Parathyroid adenoma (tissue), 2 donors: ENCODE results near the gene RAPGEF4.

Experiments
- H2AFZ ChIP-seq: fragments of 300-600 bp; sonication (generic); one replicate; pipeline ENCODE4 v1.7.0; 2017; ENCODE audit warnings: antibody characterized with exemption, mild to moderate bottlenecking
- H3K27ac ChIP-seq: fragments of 300-600 bp; sonication (generic); one replicate; pipeline ENCODE4 v1.7.0; 2017
- H3K27me3 ChIP-seq: fragments of 300-600 bp; sonication (generic); one replicate; pipeline ENCODE4 v1.7.0; 2017; ENCODE audit warnings: low read length; ENCODE audit not compliant: control insufficient read depth, insufficient read depth
- H3K36me3 ChIP-seq: fragments of 300-600 bp; sonication (generic); one replicate; pipeline ENCODE4 v1.7.0; 2017; ENCODE audit warnings: low read length; ENCODE audit not compliant: control insufficient read depth, insufficient read depth
- H3K4me1 ChIP-seq: fragments of 300-600 bp; sonication (generic); one replicate; pipeline ENCODE4 v1.7.0; 2017; ENCODE audit warnings: control low read depth
- H3K4me2 ChIP-seq: fragments of 300-600 bp; sonication (generic); one replicate; pipeline ENCODE4 v1.7.0; 2017; ENCODE audit warnings: low read length
- H3K4me3 ChIP-seq: fragments of 300-600 bp; sonication (generic); one replicate; pipeline ENCODE4 v1.7.0; 2017; ENCODE audit warnings: low read depth, low read length
- H3K79me2 ChIP-seq: fragments of 300-600 bp; sonication (generic); one replicate; pipeline ENCODE4 v1.7.0; 2017; ENCODE audit warnings: control low read depth
- H3K9ac ChIP-seq: fragments of 300-600 bp; sonication (generic); one replicate; pipeline ENCODE4 v1.7.0; 2017; ENCODE audit warnings: mild to moderate bottlenecking
- H3K9me3 ChIP-seq: fragments of 300-600 bp; sonication (generic); one replicate; pipeline ENCODE4 v1.7.0; 2017; ENCODE audit warnings: low read length; ENCODE audit not compliant: control insufficient read depth
- TF ChIP-seq, protein P1 (sequence below): fragments of 300-600 bp; sonication (generic); IDR thresholded peaks from one replicate; pipeline ENCODE4 v1.7.0; 2017; ENCODE audit warnings: antibody characterized with exemption, mild to moderate bottlenecking
- donor health status: primary hyperparathyroidism.

RAPGEF4 gene

DNA sequence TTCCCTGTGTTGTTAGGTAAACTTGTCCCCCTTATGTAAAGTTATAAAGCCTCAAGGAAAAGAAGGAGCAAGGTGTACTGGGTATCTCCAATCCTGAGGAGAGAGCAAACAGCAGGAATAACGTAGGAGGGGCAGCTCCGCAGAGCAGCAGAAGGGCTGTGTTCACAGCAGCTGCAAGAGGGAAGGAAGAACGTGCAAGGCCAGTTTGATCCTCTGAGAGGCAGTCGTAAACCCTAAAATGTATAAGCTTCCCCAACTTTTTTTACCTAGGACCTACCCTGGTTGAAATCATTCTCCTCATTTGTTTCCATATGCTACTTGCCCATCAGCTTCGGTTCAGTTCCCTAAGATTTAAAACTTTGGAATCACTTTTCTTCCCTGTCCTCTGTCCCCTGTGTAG lies 288.1 kb downstream of the RAPGEF4 start:
- H3K4me3 ChIP-seq: no peak overlapping the region
- no peaks in the 10 kb centered on the region for H3K79me2 ChIP-seq
- H3K27me3 ChIP-seq: no peaks in the 10 kb centered on the region
- no peaks in the 10 kb centered on the region for H3K4me1 ChIP-seq
- H3K4me2 ChIP-seq: no peak overlapping the region
- H3K9ac ChIP-seq: no peak overlapping the region
- no peak overlapping the region for H3K27ac ChIP-seq
- H3K36me3 ChIP-seq: no peaks in the 10 kb centered on the region
- H2AFZ ChIP-seq: no peak overlapping the region
- no peaks in the 10 kb centered on the region for H3K9me3 ChIP-seq
- TF ChIP-seq, protein P1, sequence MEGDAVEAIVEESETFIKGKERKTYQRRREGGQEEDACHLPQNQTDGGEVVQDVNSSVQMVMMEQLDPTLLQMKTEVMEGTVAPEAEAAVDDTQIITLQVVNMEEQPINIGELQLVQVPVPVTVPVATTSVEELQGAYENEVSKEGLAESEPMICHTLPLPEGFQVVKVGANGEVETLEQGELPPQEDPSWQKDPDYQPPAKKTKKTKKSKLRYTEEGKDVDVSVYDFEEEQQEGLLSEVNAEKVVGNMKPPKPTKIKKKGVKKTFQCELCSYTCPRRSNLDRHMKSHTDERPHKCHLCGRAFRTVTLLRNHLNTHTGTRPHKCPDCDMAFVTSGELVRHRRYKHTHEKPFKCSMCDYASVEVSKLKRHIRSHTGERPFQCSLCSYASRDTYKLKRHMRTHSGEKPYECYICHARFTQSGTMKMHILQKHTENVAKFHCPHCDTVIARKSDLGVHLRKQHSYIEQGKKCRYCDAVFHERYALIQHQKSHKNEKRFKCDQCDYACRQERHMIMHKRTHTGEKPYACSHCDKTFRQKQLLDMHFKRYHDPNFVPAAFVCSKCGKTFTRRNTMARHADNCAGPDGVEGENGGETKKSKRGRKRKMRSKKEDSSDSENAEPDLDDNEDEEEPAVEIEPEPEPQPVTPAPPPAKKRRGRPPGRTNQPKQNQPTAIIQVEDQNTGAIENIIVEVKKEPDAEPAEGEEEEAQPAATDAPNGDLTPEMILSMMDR: no peak

DNA sequence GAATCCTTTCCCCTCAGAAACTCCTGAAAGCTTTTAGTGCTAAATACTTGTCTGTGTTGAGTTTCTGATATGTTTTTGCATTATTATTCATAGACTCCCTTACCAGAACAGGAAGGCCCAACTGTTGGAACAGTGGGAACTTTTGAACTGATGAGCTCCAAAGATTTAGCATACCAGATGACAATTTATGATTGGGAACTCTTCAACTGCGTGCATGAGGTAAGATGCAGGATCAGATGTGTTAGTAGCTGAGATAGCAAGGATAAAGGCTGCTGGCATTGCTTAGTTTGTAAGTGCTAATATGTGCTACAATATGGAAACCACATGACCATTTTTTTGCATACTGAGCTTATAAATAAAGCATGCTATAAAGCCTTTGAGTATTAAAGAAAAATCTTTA lies 290.8 kb downstream of the RAPGEF4 start:
- Histone ChIP-seq H3K9me3 (no peaks in the 10 kb centered on the region), H3K4me1 (no peaks in the 10 kb centered on the region), H3K9ac (no peak overlapping the region), H3K27me3 (no peaks in the 10 kb centered on the region), H3K27ac (no peak overlapping the region), H3K4me3 (no peak overlapping the region), H3K4me2 (no peak overlapping the region), H2AFZ (no peak overlapping the region), H3K36me3 (no peaks in the 10 kb centered on the region), H3K79me2 (no peaks in the 10 kb centered on the region)
- TF ChIP-seq, protein P1: no peak

DNA sequence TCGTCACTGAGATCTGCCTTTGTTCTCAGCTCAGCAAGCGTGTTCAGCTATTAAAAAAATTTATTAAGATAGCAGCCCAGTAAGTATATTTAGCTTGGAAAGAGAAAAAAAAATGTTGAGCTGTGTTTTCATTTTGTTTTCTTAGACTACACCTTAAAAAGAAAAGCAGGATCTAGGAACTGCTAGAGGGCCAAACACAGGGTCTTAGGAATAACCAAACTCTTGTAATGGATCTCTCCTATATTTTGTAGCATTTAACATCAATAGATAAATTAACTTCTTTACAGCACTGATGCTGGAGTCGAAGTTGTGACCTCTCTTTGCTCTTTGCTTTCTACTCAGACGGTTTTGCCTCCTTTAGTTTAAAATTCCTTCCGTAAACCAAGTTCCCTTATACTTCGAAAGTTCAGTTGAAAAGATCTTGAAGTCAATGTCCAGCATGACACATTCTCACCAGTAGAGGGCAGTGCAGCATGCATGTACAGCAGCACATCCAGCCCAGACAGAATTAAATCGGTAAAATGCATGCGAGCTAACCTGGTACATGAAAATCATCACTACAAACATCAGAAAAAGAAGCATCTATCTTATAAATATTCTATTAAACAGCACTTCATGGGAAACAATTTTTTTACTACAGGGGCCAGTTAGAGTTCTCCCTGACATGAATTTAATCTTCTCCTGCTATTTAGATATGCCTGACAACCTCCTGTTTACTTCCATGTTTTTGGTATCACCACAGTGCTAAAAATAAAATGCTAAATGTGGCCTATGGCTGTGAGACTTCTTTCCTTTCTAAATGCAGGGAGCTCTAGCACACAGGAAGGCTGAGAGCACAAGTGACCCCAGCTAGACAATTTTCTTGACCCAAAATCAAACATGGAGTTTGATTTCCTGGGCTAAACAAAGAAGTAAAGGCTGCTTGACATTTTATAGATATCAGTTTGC lies 291.8 kb downstream of the RAPGEF4 start:
- peak overlapping the region; percentile 8 for H2AFZ ChIP-seq
- H3K4me2 ChIP-seq: no peak overlapping the region
- H3K79me2 ChIP-seq: no peaks in the 10 kb centered on the region
- H3K4me1 ChIP-seq: no peaks in the 10 kb centered on the region
- H3K27ac ChIP-seq: no peak overlapping the region
- no peaks in the 10 kb centered on the region for H3K36me3 ChIP-seq
- H3K9ac ChIP-seq: no peak overlapping the region
- H3K9me3 ChIP-seq: no peaks in the 10 kb centered on the region
- TF ChIP-seq, protein P1: peak; percentile 97
- no peaks in the 10 kb centered on the region for H3K27me3 ChIP-seq
- no peak overlapping the region for H3K4me3 ChIP-seq

DNA sequence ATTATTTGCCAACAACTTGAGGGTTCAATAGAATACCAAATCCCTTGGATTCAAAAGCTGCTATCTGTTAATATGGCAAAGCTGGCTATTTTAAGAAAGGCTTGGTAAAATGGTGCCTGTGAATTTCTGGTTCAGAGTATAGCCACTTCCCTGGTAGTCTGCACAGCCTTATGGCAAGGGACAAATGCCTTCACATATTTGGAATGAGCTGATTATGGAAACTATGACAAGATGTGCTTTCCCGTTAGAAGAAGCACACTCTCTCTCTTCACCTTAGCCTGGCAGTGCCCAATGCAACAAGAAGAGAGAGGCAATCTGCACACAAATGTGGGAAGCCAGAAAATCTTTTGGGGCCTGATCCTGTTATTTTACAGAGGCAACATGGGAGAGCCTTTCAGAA lies 292.5 kb downstream of the RAPGEF4 start:
- Histone ChIP-seq H3K9me3 (no peaks in the 10 kb centered on the region), H3K27ac (no peak overlapping the region), H3K4me2 (no peak overlapping the region), H3K9ac (no peak overlapping the region), H3K36me3 (no peaks in the 10 kb centered on the region), H3K27me3 (no peaks in the 10 kb centered on the region), H2AFZ (no peak overlapping the region), H3K4me3 (no peak overlapping the region), H3K79me2 (no peaks in the 10 kb centered on the region), H3K4me1 (no peaks in the 10 kb centered on the region)
- TF ChIP-seq, protein P1: no peak

DNA sequence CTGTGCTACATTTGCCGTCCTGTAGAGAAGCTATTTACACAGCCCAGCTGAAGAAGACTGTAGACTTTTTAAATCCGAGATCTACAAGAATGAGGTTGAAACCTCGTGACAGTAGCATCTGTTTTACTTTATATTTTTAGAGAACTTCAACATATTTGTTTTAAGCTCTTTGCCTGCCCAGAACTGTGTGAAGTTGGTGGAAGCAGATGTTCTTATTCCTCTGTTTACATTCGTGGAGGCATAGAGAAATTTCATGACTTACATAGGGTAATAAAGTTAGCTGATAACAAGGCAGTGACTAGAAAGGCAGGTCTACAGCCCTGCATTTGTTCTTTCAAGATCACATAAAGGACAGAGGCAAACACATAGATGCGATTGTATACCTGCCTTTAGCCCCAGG lies 293.0 kb downstream of the RAPGEF4 start:
- H3K4me3 ChIP-seq: no peak overlapping the region
- H3K9me3 ChIP-seq: no peaks in the 10 kb centered on the region
- no peak overlapping the region for H2AFZ ChIP-seq
- no peaks in the 10 kb centered on the region for H3K4me1 ChIP-seq
- no peak overlapping the region for H3K9ac ChIP-seq
- H3K79me2 ChIP-seq: no peaks in the 10 kb centered on the region
- no peak overlapping the region for H3K4me2 ChIP-seq
- no peaks in the 10 kb centered on the region for H3K27me3 ChIP-seq
- H3K36me3 ChIP-seq: no peaks in the 10 kb centered on the region
- TF ChIP-seq, protein P1: no peak
- H3K27ac ChIP-seq: no peak overlapping the region
